ENCODE measurements around the gene FIG4.
A peak's percentile ranks its signal among the peaks of the same experiment; 100 is the strongest.
"Not testable (repeated sequence)": the region's sequence is repeated elsewhere in the genome, so short reads cannot be mapped to it uniquely, and the experiment has no call there.

Gene FIG4

DNA sequence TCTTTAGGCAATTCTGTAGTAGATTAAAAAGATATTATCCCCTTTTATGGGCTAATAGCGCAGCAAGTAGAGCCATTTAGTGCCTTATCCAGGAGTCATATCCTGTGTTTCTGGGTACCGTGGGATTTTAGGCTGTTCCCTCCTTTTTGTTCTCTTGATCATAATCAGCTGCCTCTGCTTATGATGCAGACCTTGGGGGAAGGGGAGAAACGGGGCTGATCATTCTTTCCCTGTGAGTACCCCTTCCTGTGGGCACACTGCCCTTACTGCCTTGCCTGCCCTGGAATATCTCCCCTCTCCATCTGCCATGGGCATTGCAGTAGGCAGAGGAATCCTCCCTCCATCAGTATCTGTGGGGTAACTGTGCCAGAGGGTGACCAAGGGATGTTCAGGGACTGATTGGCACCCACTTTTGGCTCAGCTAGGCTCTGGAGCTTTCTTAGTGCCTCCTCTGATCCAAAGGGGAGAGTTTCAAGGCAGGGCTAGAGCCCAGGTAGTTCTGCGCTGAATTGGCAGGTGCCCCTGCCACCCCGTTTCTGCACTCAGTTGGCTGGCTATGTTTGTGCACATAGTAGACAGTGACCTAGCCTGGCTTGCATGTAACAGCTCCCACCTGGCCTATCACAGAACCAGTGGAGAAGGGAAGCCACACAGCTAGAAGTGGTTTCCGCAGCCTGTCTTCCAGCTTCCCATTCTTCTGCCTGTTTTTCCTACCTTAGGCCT lies 103.3 kb downstream of the FIG4 start:
- no peak for DNase-seq

DNA sequence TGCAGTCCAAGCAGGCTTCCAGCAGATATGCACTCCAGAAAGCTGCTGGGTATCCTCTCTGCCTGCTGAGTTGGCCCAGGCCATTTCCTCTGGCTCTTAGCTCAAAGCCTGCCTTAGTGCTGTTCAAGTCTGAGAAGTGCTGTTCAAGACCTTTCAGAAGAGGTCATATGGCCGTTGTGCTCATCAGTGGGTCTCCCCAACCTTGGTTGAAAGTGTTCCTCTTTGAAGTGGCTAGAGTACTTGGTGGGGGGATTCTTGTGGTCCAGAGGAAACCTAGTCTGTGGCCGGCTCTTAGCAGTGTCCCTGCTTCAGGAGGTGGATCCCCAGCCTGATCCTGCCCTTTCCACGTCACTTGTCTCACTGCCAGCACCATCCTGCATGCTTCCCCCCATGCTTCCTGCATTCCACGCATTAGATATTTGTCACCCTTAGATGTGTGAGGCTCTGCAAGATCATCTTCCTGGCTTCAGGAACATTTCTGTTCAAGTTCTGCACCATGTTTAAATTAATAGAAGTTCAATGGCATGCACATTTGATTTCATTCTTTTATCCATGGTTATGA lies 105.0 kb downstream of the FIG4 start:
- DNase-seq: no peak

DNA sequence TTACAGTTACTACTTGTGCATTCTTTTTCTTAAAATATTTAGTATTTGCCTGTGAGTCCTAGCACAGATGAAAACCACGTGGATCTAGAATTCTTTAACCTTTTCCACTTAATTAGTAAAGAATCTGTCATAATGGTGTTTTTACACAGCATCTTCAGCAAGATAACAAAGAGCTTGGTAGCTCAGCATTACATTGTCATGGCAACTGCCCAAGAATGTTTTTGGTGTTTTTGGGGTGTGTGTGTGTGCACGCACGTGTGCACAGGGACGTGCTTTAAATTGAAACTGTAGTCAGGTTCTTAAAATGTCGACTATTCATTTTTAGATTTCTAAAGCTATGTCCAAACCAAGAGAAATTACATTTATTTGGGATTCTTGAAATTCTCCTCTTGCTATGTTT lies 108.0 kb downstream of the FIG4 start:
- peak in 1 of 56 donors; percentile 37 for DNase-seq

DNA sequence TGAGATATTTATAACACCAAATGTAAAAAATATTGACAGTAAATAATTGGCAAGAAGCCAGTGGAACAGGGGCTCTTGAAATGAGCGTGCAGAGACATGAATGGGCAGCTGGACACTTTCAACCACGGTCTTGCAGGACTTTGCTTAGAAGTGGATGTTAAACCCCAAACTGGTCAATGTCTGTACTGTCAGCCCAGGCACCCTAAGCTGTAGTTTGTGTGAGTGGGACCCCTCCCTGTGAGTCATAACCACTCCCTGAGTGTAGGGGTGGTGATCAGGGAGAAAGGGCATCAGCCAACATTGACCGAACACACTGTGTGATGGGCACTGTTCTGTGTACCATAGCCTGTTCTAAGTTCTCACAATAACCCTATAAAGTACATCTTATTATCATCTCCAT lies 108.6 kb downstream of the FIG4 start:
- no peak for DNase-seq

DNA sequence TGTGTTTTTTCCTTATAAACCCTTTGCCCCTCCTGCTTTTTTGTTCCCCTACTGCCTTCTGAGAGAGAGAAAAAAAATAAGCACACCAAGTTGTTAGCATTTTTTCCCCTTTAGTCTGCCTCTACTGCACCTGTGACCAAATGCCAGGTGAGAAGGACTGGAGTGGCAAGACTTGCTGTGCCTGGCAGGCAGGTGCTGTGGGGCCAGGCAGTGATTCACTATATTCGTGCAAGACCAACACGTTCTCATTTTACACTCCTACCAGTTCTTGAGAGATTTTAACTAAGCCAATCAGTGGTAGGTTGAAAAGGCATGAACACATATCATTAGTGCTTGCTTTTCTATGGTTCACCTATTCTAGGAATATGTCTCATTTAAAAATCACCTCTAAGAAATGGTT lies 109.7 kb downstream of the FIG4 start:
- no peak for DNase-seq

DNA sequence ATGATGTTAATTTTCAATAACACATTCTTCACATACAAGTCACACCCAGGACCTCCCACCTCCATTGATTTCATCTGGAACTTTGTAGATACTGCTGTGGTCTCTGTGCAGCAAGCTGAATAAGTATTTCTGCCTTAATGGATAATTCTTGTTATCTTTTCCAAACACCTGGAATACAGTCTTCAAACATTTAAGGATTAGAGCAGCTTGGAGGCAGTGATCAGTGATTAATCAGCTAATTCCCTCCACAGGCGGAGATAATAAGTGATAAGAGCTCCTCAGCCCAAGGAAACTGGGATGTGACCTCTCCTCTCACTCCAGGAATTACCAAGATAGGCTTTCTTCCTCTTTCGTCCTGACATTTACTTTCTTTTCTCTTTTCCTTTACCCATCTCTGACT lies 110.7 kb downstream of the FIG4 start:
- no peak for DNase-seq

DNA sequence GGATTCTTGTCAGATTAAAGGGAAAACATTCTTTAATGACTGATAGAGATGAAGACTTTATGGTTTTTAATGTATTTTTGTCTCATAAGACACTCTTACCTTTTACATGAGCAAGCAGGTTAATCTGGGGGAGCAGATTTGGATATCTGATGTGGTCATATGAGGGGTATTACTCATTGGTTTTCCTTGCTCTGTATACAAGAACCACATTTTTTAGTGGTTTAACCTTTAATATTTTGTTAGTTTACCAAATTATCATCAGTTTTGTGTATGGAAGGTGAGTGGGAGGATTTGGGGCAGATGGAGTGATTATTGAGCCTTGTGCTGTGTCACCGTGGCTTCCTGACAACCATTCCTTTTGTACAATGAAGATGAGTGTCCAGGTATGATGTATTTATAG lies 112.9 kb downstream of the FIG4 start:
- no peak for DNase-seq

DNA sequence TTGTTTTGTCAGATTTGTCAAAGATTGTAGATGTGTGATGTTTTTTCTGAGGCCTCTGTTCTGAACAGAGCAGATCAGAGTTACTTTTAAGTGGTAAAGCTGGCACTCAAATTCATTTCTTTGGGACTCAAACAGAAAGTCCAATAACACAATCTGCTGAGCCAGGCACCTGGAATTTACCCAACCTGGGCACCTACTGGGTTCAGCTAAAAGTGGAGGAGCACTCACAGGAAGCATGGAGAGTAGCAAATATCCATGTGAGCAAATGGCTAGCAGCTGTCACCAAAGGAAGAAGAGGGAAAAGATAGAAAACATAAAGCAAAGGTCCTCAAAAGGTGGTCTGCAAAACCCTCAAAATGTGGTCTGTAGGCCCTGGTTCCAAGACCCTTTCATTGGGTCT lies 116.8 kb downstream of the FIG4 start:
- no peak for DNase-seq

DNA sequence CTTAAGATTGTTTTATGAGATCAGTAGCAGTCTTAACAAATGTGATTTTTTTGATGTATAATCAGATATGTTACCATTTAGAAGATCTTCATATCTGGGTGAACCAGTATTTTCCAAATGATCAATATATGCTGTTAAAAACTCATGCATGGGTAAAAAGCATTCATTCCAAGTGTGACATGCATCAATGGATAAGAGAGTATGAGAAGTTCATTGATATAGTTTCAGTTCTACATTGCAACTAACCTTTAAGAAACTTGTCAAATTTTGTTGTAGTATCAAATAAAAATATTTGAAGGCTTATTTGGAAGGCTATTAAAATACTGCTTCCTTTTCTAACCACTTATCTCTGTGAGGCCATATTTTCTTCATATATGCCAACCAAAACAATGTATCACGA lies 117.7 kb downstream of the FIG4 start:
- no peak for DNase-seq

DNA sequence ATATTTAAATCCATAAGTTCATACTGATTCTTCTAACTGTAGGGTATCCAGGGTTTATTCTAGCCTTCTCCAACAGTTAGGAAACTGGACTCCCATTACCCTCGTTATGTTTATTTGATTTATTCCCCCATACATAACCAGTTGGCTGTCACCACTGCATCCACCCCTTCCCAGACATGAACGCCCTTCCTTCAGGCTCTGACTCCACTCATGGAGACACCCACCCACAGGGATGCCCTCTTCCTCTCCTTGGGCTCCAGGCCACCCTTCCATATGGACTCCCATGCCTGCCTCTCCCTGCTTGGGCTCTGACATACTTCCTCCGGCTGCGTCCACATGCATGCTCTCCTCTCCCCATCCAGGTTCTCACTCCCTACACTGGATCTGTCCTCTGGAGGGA lies 124.0 kb downstream of the FIG4 start:
- no peak for DNase-seq

DNA sequence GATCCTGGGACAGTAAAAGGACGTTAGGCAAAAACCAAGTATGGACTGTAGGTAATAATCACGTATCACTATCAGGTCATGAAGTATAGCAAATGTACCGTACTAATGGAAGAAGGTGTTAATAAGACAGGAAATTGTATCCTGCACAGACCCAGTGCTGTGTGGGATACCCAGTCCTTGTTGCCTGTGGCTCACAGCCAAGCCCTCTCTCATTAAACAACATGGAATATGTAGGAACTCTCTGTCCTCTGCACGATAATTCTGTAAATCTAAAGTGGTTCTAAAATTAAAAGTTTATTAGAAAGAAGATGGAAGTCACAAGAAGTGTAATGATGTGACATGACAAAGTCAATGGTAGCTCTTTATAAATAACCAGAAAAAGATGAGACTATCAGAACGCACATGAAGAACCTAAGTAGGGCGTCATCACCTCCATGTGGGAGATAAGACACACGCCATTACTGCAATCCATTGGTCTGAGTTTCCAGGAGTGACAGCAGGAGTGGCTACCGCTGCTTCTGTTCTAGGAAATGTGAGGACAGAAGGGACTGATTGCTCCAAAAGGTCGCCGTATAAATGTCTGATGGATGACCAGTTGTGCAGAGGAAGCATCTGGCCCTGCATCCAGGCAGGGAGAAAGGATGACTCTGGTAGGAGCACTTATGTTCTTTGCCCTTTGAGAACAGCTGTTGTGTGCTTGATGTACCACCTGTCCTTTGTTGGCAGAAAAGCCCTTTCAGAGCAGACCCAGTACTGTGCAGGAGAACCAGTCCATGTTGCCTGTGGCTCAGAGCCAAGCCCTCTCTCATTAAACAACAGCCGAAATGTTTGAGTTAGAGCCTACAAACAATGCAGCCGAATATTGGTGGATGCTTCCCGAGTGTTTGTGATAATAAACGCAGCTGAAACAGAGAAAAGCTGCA lies 125.6 kb downstream of the FIG4 start:
- peak in 1 of 56 donors; percentile 8 for DNase-seq

DNA sequence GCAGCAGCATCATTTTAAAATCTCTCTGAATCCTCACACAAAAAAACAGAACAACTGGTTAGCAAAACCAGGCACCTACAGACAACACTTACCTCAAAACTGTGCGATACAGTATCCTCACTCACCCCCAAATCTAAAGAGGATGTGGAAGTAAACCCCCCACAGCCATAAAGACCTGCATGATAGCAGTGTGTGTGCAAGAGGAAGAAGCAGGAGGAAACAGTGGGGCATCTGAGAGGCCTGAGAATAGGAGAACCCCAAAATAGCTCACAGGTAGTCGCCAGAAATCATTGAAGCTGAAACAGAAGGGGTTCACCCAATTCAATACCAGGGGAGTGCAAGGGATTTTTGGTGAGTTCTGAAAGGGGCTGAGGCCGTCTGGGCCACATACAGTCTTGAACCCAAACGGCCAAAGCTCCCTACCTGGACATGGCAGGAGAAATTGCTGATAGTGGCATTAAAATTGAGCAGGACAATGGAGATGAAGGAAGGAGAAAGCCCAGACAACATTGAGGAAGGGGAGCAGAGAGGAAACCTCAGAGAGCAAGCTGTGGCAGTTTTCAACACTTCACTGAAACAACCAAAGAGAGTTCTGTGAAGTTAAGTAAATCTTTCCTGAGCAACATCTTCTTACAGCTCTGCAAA lies 129.7 kb downstream of the FIG4 start:
- no peak for DNase-seq

DNA sequence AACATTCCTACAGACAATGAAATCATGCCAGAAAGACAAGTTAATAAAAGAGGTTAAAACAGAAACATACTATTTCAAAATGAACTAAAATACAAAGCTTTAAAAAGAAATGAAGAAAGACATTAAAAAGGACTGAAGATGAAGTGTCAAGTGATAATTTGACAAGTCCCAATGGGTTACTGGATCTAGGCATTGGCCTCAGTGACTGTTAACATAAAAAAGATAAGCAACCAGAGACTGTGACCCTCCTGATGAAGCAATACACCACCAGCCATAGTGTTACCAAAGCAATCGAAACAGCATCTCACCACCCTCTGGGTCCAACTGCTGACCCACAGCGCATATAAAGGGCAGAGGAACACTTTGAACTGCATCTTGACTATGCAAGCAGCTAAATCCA lies 130.3 kb downstream of the FIG4 start:
- no peak for DNase-seq

DNA sequence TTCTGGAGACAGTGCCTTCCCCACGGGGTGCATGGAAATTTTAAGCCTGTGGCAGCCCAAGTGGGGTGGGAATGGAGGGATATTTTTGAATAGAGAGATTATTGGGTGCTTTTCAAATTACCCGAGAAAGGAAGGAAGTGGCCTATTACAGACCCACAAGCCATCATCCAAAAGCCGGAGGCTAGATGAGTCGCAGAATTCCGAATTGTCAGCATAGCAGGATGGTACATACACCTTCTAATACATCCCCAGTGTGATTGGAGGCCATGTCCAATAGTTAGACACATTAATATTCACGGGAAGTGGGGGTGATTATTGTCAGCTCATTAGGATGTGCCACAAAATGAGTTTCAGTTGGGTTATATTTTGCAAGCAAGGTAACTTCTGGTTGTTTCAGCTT lies 133.0 kb downstream of the FIG4 start:
- DNase-seq: no peak

DNA sequence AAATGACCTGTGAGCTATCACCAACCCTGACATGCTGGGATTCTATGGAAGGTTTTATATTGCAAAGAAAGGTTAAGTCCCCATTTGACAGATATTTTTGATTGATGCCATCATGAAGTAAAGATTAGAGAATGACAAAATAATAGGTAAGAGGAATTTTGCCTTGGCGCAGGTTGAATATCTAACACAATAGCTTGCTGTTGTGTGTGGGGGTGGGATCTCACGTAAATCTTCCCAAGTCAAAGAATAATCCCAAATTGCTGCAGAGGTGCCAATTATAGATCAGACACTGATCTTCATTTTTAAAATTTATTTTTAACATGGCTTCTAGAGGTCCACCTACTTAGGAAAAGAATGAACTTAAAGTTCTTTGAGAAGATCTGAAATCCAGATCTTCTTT lies 135.5 kb downstream of the FIG4 start:
- peak in 1 of 56 donors; percentile 4 for DNase-seq

DNA sequence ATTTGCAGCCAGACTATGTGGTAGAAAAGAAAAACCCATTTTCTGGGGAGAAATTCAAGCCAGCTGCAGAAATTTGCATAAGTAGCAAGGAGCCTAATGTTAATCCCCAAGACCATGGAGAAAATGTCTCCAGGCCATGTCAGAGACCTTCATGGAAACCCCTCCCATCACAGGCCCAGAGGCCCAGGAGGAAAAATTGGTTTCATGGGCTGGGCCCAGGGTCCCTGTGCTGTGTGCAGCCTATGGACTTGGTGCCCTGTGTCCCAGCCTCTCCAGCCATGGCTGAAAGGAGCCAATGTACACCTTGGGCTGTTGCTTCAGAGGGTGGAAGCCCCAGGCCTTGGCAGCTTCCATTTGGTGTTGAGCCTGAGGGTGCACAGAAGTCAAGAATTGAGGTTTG lies 140.3 kb downstream of the FIG4 start:
- not testable (repeated sequence) for DNase-seq

DNA sequence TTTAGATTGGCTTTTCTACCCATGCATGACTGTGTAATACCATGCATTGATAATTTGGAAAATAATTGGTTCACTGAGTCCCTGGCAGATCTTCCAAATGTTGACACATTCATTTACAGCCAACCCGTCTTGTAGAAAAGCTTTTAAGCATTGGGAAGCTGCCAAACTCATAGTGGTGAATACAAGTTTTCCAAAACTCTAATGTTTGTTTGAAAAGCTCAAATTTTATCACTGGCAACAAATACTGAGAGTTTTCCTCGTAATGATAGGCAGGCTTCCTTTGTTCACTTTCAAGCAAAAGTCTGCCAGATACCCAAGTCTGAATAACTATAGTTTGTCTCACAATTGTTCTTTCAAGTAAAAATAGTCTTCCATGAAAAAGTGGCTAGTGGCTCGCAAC lies 143.0 kb downstream of the FIG4 start:
- no peak for DNase-seq

DNA sequence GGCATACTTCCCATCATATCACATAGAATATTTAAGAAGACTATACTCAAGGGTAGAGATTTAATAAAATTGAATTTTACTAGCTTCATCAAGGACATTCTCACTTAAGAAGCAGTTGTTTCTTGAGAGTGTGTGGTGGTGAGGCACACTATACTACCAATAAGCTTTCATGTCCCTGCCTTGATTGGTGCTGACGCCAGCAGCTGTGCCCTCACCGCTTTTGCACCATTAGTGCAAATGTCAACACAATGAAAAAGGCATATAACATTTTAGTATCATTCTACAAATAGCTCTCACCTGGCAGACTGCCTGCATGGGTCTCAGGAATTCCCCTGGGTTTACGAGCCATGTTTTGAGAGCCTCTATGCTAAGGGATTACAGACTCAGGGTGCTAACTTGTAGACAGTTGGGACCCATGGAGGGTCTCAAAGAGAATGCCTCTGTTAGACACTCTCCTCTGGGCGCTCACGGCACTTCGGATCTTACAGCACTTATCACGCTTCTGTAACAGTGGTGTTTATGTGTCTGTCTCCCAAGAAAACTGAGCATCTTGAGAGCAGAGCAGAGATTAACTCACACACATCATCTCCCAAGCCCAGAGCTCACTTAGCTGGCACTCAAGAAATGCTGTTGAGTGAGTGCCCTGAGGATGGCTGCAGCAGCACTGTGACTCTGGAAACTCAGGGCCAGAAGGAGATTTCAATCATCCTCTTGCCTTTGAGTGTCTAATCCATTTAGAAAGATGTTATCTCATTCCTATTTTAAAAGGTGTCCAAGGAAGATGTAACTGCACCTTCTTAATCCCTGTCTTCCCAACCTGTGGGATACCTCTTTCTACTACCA lies 143.7 kb downstream of the FIG4 start:
- DNase-seq: no peak

DNA sequence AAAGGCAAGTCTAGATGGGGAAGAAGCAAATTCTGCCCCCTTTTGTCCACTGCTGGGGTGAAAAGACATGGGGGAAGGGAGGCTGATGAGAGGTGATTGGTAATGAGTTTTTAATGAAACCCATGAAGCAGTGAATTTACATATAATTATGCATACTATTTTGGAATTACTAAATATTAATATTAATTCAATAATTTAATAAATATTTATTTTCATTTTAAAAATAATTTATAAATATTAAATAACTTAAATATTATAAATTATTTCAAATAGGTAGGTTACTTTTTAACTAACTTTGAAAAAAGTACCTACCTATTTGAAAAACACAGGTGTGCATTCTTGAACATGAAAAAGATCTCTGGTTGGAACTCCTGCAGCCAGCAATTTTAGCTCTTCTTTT lies 148.9 kb downstream of the FIG4 start:
- no peak for DNase-seq

DNA sequence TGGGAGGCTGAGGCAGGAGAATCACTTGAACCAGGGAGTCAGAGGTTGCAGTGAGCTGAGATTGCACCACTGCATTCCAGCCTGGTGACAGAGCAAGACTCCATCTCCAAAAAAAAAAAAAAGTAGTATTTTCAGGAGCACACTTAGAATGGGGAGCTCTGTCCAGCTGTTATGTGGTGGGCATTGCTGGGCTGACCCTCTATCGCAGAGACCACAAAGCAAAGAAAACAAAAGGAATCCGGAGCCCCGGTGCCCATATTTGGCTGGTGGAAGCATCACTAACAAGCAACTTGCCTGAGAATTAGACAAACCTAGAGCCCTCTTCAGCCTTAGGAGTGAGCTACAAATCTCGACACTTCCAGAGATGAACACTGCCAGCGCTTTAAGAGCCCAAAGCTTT lies 149.7 kb downstream of the FIG4 start:
- DNase-seq: no peak

DNA sequence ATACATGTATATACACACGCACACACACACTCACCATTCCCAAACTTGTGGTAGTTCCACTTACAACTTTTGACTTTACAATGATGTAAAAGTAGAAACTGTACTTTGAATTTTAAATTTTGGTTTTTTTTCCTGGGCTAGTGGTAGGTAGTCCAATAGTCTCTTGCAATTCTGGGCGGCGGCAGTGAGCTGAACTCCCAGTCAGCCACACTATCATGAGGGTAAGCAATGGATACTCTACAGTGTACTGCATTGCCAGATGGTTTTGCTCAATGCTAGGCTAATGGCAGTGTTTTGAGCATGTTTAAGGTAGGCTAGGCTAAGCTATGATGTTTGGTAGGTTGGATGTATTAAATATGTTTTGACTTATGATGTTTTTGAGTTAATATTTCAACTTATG lies 150.8 kb downstream of the FIG4 start:
- no peak for DNase-seq

Measured in nucleus accumbens (tissue), 56 donors.